ENCODE measurements around the gene RTL1. TPM values are rescaled to one million over a fixed set of nuclear protein-coding genes. Genes with fewer than 3 reads are reported as not detected.

Gene RTL1
- total RNA-seq, 1 experiment from 2014 or later = 0.24 TPM

DNA sequence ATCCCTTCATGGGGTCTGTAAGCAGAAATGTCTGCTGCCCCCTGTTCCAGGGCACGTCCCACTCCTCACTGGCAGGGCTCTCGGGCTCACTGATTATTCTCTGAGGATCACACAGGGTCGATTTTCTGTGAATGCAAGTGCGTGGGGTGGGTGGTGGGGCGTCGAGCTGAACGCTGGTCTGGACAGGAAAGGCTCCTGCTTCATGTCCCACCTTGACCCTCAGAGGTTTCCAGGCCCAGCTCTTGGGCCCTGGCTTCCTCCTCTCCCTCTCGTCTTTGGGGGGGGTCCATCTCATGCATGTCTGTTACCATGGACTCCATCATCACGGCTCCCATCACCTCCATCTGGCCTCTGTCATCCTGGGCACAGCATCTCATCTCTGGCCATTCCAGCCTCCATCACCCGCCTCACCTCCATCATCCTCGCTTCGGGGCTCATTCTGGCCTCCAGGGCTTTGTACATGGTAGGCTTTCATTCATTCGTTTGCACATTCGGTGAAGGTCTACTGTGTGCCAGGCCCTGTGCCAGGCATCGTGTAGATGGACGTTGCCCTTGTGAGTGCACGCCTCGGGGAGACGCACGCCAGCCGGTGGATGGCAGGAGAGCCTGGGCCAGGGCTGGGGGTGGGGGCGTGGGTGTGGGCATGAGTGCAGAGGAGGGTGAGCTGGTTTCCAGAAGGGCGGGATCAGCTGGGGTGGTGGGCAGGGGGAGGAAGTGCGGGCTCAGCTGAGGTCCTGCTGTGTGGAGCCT, 34.7 kb downstream of the RTL1 start:
- intact Hi-C loops (cut with micrococcal nuclease; ENCODE audit: unreplicated experiment) = no loop called here
- peaks cover 17% of the 10 kb centered on the region for H3K4me1 Mint-ChIP-seq (ENCODE audit: low read depth, unreplicated experiment)
- H3K4me3 Mint-ChIP-seq (ENCODE audit: low read depth, unreplicated experiment) = no peak overlapping the region
- no peaks in the 10 kb centered on the region for H3K36me3 Mint-ChIP-seq (ENCODE audit: insufficient read depth, unreplicated experiment)
- peaks cover 6% of the 10 kb centered on the region for H3K9me3 Mint-ChIP-seq (ENCODE audit: low read depth, unreplicated experiment)
- H3K27me3 Mint-ChIP-seq (ENCODE audit: unreplicated experiment) = no peaks in the 10 kb centered on the region
- CTCF ChIA-PET = no interaction called here
- DNase-seq = no peak
- TF ChIP-seq, protein P1, sequence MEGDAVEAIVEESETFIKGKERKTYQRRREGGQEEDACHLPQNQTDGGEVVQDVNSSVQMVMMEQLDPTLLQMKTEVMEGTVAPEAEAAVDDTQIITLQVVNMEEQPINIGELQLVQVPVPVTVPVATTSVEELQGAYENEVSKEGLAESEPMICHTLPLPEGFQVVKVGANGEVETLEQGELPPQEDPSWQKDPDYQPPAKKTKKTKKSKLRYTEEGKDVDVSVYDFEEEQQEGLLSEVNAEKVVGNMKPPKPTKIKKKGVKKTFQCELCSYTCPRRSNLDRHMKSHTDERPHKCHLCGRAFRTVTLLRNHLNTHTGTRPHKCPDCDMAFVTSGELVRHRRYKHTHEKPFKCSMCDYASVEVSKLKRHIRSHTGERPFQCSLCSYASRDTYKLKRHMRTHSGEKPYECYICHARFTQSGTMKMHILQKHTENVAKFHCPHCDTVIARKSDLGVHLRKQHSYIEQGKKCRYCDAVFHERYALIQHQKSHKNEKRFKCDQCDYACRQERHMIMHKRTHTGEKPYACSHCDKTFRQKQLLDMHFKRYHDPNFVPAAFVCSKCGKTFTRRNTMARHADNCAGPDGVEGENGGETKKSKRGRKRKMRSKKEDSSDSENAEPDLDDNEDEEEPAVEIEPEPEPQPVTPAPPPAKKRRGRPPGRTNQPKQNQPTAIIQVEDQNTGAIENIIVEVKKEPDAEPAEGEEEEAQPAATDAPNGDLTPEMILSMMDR (IDR thresholded peaks at IDR 0.05; ENCODE audit: unreplicated experiment) = no peak
- no TSS peak for BruUV-seq (replicated peaks)
- no peak overlapping the region for H3K27ac Mint-ChIP-seq (ENCODE audit: unreplicated experiment)

DNA sequence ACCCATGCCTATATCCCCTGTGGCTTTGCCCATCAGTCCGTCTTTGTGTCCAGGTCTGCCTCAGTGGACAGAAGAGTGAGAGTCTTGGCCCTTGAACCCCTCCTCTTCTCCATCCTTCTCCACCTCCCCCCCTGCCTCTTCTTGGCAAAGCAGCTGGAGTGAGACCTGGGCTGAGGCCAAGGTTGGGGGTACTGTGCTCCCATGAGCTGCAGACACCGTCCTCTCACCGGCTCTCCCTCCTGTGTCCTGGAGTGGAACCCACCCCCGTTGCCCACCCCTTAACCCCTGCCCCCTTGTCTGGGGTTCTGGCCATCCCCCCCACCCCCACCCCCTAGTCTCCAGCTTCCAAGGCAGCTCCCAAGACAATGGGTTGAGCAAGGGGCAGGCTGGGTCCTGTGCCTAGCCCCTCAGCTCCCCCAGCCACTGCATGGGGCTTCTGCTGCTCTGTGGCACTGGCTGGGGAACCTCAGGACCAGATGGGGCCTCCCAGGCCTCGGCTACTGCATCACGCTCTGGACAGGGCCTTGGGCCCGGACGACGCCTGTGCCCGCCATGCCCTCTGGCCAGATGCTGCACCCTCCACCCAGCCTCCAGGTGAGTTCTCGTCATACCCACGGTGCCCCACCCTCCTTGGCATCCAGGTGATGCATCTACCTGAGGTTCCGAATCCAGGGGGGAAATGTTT, 35.7 kb downstream of the RTL1 start:
- H3K9me3 Mint-ChIP-seq (ENCODE audit: low read depth, unreplicated experiment) = peaks cover 6% of the 10 kb centered on the region
- TF ChIP-seq, protein P1 (IDR thresholded peaks at IDR 0.05; ENCODE audit: unreplicated experiment) = no peak
- H3K4me3 Mint-ChIP-seq (ENCODE audit: low read depth, unreplicated experiment) = no peak overlapping the region
- intact Hi-C loops (cut with micrococcal nuclease; ENCODE audit: unreplicated experiment) = no loop called here
- no peaks in the 10 kb centered on the region for H3K27me3 Mint-ChIP-seq (ENCODE audit: unreplicated experiment)
- no peaks in the 10 kb centered on the region for H3K36me3 Mint-ChIP-seq (ENCODE audit: insufficient read depth, unreplicated experiment)
- CTCF ChIA-PET = no interaction called here
- no peak for DNase-seq
- peaks cover 14% of the 10 kb centered on the region for H3K4me1 Mint-ChIP-seq (ENCODE audit: low read depth, unreplicated experiment)
- BruUV-seq (replicated peaks) = no TSS peak
- H3K27ac Mint-ChIP-seq (ENCODE audit: unreplicated experiment) = no peak overlapping the region

DNA sequence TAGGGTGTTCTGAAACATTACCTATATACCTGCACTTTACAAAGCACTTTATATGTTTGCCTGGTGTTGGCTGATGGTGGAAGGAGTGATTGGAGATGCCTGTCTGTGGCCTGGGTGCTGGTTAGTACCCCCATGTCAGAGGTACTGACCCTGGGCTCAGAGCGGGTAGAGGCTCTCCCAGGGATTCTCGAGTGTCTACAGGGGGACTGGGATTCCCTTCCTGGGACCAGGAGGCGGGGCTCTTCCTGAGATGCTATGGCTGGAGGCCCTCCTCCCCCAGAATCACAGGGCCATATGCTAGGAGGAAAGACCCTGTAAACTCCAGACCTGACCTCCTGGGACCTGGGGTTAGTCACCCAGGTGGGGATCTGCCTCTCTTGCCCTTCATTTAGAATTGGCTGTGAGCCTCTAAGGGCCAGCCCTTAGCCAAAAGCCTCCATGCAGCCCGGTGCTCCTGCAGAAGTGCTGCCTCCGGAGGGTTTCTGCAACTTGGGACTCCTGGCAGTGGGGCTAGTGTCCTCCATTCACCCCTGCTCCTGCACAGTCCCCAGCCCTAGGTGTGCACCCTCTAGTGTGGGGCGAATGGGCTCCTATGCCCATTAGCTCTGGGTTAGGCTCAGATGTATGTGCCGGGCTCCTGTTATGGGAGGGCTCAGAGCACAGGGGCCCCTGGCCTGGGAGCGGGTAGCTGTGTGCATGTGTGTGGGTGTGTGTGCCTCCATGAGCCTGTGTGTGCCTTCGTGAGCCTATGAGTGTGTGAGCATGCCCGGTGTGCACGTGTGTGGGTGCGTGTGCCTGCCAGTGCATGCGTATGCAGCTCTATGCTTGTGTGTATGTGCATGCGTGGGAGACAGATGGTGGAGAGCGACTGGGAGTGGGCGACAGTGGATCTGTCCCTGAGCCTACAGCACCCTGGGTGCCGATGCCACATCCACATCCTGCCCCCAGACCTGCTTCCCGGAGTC, 36.6 kb downstream of the RTL1 start:
- intact Hi-C loops (cut with micrococcal nuclease; ENCODE audit: unreplicated experiment) = no loop called here
- H3K4me1 Mint-ChIP-seq (ENCODE audit: low read depth, unreplicated experiment) = peaks cover 6% of the 10 kb centered on the region
- CTCF ChIA-PET = no interaction called here
- H3K4me3 Mint-ChIP-seq (ENCODE audit: low read depth, unreplicated experiment) = no peak overlapping the region
- H3K27ac Mint-ChIP-seq (ENCODE audit: unreplicated experiment) = no peak overlapping the region
- TF ChIP-seq, protein P1 (IDR thresholded peaks at IDR 0.05; ENCODE audit: unreplicated experiment) = no peak
- no peak for DNase-seq
- H3K27me3 Mint-ChIP-seq (ENCODE audit: unreplicated experiment) = no peaks in the 10 kb centered on the region
- H3K9me3 Mint-ChIP-seq (ENCODE audit: low read depth, unreplicated experiment) = peaks cover 6% of the 10 kb centered on the region
- no peaks in the 10 kb centered on the region for H3K36me3 Mint-ChIP-seq (ENCODE audit: insufficient read depth, unreplicated experiment)
- no TSS peak for BruUV-seq (replicated peaks)
